GM03348 (cell line): ENCODE results near the gene CHSY3.

Source experiments
- DNase-seq: peaks from one replicate; pipeline ENCODE4 v3.0.0; 2012; ENCODE audit warnings: low spot score

The CHSY3 gene

DNA sequence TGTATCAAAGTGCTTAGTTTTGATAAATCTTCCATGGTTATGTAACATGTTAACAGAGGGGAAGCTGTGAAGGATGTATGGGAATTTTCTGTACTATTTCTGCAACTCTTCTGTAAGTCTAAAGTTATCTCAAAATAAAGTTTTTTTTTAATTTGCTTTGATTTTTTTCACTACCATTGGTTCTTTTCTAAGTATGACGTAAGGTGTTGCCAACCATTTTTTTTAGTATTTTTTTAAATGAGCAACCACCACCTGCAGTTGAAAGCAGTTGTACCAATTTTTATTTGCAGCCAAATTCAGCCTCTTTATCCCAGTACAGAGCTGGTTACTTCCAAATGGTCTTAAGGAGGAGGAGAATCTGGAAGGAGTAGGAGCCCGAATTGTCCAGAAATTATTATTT, 192.2 kb downstream of the CHSY3 start:
- DNase-seq: no peak

- no peak for DNase-seq
Measured at GRCh38 chr5:130099008-130099407, 194.7 kb downstream of the CHSY3 start.

DNA sequence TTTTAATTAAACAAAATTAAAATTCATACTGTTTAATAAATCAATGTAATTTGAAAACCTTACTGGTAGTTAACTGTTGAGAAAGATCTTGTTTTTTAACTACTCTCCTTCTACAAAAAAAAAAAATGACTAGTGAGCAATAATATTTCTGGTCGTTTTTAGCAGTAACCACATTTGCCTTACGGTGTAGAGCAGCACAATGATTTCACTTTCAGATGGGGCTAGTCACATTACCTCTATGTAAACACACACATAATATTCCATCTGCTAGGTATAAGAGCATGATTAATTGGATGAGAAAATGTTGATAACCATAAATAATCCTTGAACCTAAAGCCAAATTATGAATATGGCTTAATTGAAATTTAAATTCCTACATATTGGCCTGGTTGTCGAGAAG, 198.1 kb downstream of the CHSY3 start:
- DNase-seq: no peak

DNA sequence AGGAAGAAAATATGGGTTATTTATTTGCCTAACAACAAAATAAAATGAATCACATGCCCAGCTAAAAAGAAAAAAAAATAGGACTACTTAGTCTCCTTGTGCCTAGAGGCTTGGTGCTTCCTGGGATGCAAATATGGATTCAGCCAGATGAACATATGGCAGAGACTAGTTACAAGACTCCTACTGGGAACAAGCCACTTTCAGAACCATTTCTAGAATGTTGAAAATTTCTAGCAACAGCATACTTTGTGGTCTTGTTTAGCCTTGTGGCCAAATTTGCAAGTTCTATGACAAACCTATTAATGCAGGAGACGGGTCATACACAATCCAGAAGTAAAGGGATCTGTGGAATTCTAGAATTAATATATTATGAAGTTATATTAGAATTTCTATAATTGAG, 198.7 kb downstream of the CHSY3 start:
- no peak for DNase-seq

DNA sequence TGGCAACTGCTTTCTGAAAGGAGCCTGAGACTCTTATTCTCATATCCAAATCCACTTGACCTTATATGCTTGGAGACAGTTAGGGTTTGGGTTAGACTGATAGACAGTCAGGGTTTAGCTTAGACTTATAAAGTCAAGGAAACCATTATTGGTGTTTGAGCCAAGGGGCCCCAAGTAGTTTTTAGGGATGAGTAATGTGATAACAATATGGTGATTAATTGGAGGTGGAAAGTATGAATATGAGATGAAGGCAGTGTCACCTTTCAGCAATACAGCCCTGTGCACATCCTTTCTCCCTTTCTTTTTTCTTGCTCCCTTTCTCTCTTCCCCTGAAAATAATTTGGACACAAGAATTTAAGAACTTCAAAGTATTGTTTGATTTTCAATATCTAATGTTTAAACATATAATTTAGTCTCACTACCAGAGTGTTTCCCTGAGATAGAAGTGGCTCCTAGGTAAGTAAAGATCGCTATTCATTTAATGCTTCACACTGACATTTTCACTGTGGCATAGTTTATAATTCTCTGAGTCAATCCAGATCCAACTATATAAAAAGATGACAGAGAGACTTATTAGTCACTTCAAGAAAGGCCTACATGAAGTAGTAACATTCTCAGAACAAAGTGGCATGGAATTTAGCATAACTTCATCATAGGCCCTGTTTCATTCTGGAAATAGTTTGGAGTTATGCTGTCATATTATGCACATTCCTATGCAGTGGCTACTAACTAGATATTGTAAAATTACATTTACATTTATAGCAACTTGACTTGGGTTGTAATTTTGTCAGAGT, 200.8 kb downstream of the CHSY3 start:
- DNase-seq: peak; percentile 9

- no peak for DNase-seq
Measured at GRCh38 chr5:130106480-130106879, 202.2 kb downstream of the CHSY3 start.

DNA sequence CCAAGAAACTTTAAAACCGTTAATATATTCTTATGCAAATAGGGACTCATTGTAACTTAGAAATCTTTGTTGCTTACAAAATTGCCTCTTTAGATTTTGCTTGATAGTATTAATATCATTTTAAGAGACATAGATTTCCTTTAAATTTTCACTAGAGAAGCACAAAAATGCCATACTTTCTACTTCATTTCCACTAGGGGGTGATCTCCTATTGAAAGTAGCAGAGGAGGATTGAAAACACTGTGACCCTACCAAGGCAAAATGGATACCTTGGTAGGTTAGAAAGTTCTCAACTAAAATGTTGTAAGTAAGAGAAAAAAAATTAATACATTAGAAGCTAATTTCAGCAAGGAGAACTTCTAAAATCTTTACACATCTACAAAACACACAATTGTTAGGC, 204.9 kb downstream of the CHSY3 start:
- DNase-seq: peak; percentile 39

GRCh38 chr5:130110328-130110727, 206.1 kb downstream of the CHSY3 start:
- no peak for DNase-seq

DNA sequence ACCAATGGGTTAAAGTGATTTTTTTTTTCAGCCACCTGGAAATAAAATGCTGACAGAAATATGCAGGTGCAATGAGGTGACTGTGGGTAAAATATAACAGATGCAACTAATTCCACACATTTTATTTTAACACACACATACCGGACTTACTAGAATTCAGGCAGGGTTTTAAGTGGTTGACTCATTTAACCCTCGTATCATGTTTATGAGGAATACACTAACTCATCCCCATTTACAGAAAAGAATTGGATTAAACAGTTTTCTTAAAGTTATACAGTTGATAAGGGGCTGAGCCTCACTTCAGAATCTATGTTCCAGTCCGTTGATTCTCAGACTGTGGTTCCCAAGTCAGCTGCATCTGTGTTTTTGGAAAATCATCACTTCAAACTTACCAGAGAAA, 207.5 kb downstream of the CHSY3 start:
- DNase-seq: no peak

GRCh38 chr5:130112246-130112645, 208.0 kb downstream of the CHSY3 start:
- DNase-seq: no peak

- no peak for DNase-seq
Measured at GRCh38 chr5:130115686-130116085, 211.4 kb downstream of the CHSY3 start.

DNA sequence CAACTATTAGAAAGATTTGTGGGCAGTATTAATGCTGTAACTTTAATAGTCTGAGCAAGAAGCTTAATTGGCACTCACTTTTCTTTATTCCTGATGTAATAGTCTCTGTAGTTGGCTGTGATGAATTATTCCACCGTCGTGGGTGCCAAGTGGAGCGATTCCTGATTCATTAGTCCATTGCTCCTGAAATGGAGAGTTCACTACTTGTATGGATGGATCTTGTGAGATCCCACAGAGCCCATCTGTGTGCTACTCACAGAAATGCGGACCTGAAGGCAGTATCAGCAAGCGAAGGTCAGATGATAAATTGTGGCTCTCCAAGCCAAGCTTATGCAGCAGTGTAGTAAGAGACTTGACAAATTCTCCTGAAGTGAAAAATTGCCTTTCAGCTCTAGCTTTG, 212.2 kb downstream of the CHSY3 start:
- DNase-seq: no peak

DNA sequence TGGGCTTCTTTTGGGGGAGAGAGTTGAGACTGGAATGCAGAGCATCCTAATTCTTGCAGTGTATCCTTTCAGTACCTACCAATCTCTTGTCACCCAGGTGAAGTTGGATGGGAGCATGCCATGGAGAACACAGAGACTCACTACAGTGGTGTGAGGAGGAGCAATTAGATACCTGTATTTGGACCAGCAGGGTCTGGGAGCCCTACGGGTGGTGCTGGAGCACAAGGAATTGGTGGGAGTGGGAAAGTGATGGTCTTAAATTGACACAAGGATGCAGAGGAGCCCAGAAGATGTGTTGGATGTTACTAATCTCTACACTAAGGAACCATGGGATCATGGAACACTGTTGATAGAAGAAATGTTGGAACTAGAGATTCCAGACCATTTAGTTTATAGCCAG, 212.7 kb downstream of the CHSY3 start:
- no peak for DNase-seq

DNA sequence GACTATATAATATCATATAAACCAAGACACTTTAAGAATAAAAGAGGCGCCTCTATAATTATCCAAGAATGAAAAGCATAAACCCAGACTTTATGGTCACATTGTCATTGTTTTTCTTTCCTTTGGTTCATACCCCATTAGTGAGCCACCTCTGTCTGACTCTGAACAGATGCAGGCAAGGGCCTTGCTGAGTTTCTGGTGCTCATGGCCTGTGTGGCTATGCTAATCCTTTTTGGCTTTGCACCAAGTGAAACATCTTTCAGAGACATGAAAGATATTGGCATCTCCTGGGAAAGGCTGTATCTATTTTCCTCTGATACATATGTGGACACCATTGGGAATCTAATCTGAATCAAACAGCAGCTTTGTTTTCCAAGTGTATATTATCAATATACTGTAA, 222.5 kb downstream of the CHSY3 start:
- no peak for DNase-seq

- DNase-seq: peak; percentile 60
Measured at GRCh38 chr5:130135506-130135905, 231.2 kb downstream of the CHSY3 start.

DNA sequence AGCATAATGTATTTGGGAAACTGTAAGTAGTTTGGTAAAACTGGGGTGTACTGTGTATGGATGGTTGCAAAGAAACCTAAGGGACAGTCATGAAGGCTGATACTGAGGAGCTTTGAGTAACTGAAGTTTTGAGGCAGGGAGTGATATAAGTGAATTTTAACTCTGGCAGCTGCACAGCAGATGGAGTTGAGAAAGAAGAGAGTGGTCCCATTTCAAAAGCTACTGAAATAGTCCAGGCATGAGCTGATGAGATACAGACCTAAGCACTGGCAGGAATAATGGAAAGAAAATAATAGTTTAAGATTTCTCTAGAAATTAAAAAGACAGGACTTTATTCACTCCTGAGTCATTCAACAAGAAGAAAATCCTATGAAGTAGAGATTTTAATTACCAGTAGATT, 232.0 kb downstream of the CHSY3 start:
- no peak for DNase-seq

GRCh38 chr5:130137681-130138080, 233.4 kb downstream of the CHSY3 start:
- no peak for DNase-seq

- DNase-seq: no peak
Measured at GRCh38 chr5:130138406-130139045, 234.3 kb downstream of the CHSY3 start.

DNA sequence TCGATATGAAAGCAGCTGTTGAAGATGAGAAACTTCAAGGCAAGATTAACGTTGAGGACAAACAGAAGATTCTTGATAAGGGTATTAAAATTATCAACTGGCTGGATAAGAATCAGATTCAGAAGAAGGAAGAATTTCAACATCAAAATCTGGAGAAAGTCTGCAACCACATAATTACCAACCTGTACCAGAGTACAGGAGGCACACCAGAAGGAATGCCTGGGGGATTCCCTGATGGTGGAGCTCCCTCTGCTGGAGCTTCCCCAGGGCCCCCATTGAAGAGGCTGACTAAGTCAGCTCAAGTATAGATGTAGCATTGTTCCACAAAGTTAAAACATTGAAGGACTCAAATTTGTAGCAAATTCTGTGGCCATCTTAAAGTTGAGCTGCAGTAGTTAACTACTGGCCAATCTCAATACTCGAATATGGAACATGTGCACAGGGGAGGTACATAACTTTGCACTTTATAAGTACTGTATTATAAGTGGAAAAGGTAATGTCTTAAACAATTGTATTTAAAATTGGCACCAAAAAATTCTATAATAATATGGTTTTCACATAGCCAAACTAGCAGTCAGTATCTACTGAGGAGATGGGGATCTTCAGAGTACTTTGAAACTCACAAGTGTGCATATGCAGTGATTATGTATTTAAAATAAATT, 237.5 kb downstream of the CHSY3 start:
- DNase-seq: peak; percentile 51

- DNase-seq: no peak
Measured at GRCh38 chr5:130151239-130151638, 247.0 kb downstream of the CHSY3 start.

- no peak for DNase-seq
Measured at GRCh38 chr5:130155345-130156011, 251.2 kb downstream of the CHSY3 start.

- no peak for DNase-seq
Measured at GRCh38 chr5:130158036-130158435, 253.8 kb downstream of the CHSY3 start.

GRCh38 chr5:130159968-130160367, 255.7 kb downstream of the CHSY3 start:
- DNase-seq: no peak
